Mesodermal cell (in vitro differentiated cells): ENCODE data around the gene ARHGAP10.
"Not testable (repeated sequence)": the region's sequence is repeated elsewhere in the genome, so short reads cannot be mapped to it uniquely, and the experiment has no call there.

Experiments
- H3K27ac ChIP-seq: 2 replicates; pipeline ENCODE4 v1.7.0; 2013; ENCODE audit warnings: mild to moderate bottlenecking, low read depth, low read length, moderate library complexity; ENCODE audit not compliant: severe bottlenecking
- H3K36me3 ChIP-seq: 2 replicates; pipeline ENCODE4 v1.7.1; 2013; ENCODE audit warnings: mild to moderate bottlenecking, low read length, moderate library complexity; ENCODE audit not compliant: control insufficient read depth, insufficient read depth
- H3K4me1 ChIP-seq: one replicate; pipeline ENCODE4 v1.7.1; 2013; ENCODE audit warnings: mild to moderate bottlenecking, low read length; ENCODE audit not compliant: insufficient read depth, control insufficient read depth, poor library complexity, severe bottlenecking
- H3K4me3 ChIP-seq: 2 replicates; pipeline ENCODE4 v1.7.0; 2013; ENCODE audit warnings: low read length, control low read depth, mild to moderate bottlenecking; ENCODE audit not compliant: insufficient read depth, poor library complexity, severe bottlenecking; ENCODE audit errors: extremely low read depth
- H3K9me3 ChIP-seq: 2 replicates; pipeline ENCODE4 v1.7.1; 2013; ENCODE audit warnings: mild to moderate bottlenecking, low read length, moderate library complexity; ENCODE audit not compliant: control insufficient read depth
- WGBS, 2 experiments: methylation state at CpG; one replicate each; pipeline ENCODE4 v1.1.5; 2013; ENCODE audit warnings: missing lambda C conversion rate in 2 of 2; ENCODE audit not compliant: insufficient coverage in 2 of 2; 5-methylcytosine and 5-hydroxymethylcytosine counted together

ARHGAP10 gene

GRCh38 chr4:147991543-147992283, 259.8 kb downstream of the ARHGAP10 start:
- H3K9me3 ChIP-seq: no peaks in the 10 kb centered on the region
- 82 to 87% methylated on average over 9 to 10 of the region's 11 CpGs for WGBS, 2 experiments
- H3K36me3 ChIP-seq: peaks cover 5% of the 10 kb centered on the region
- H3K4me1 ChIP-seq: no peaks in the 10 kb centered on the region
- no peak overlapping the region for H3K27ac ChIP-seq
- no peak overlapping the region for H3K4me3 ChIP-seq

GRCh38 chr4:147994076-147994475, 262.2 kb downstream of the ARHGAP10 start:
- Histone ChIP-seq H3K36me3 (peaks cover 5% of the 10 kb centered on the region), H3K9me3 (no peaks in the 10 kb centered on the region), H3K4me1 (no peaks in the 10 kb centered on the region), H3K27ac (no peak overlapping the region), H3K4me3 (no peak overlapping the region)
- no CpG with 5 or more reads among the region's 3 CpGs for WGBS, 2 experiments

DNA sequence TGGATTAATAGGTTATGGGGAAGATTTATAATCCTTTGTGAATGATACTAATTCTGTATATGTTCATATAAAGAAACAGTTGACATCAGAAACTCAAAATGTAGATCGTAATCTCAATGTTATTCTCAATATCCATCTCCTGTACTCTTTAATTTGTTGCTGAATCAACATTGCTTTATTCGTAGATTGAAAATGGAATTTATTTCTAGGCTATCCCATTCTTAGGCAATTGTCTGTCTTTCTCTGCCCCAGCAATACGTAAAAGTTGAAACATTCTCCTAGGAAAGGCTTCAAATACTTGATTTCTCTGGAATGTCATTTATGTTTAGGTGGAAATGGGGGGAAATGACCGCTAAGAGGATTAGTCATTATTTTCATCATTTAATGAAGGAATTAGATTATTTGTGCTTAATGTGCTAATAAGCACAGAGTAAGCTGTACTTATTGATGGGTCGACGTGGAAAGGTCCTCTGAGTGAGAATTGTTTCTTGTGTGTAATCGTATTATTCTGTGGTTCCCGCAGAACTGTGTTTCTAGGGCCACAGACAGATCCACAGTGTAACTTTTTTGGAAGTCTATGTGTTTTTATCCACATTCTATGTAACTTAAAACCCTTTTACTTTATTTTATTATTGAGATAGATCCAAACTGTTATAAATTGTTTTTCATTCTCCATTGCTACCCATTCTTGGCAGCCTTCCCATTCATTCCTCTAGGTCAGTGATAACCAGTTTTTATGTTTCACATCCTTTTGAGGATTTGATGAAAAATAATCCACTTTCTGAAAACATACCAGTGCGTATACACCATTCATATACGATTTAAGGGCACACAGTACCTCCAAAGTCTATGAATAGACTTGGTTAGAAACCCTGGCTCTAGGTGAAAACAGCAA, 262.9 kb downstream of the ARHGAP10 start:
- 90% methylated on average over 4 of the region's 10 CpGs; no CpG with 5 or more reads in 1 of the 2 experiments for WGBS, 2 experiments
- no peak overlapping the region for H3K27ac ChIP-seq

DNA sequence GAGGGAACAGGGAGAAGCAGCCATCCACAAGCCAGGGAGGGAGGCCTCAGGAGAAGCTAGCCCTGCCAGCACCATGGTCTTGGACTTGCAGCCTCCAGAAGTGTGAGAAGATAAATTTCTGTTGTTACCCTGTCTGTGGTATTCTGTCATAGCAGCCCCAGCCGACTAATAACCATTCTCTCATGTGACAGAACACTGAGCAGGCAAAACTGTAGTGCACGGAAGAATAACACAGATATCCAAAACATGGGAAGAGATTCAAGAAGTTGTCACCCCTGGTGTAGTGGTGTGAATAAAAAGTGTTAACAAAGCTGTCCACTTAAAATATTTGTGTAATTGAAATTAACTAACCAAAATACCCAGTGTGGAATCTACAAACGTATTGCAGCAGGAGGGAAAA, 265.0 kb downstream of the ARHGAP10 start:
- no peaks in the 10 kb centered on the region for H3K36me3 ChIP-seq
- no peaks in the 10 kb centered on the region for H3K9me3 ChIP-seq
- 100% methylated on average over 1 of the region's 3 CpGs for WGBS, 2 experiments
- no peak overlapping the region for H3K4me3 ChIP-seq
- no peaks in the 10 kb centered on the region for H3K4me1 ChIP-seq
- H3K27ac ChIP-seq: no peak overlapping the region

More for the DNA sequence above, 262.9 kb downstream of the ARHGAP10 start:
- H3K4me1 ChIP-seq: no peaks in the 10 kb centered on the region
- H3K4me3 ChIP-seq: no peak overlapping the region
- H3K9me3 ChIP-seq: no peaks in the 10 kb centered on the region
- H3K36me3 ChIP-seq: peaks cover 5% of the 10 kb centered on the region

DNA sequence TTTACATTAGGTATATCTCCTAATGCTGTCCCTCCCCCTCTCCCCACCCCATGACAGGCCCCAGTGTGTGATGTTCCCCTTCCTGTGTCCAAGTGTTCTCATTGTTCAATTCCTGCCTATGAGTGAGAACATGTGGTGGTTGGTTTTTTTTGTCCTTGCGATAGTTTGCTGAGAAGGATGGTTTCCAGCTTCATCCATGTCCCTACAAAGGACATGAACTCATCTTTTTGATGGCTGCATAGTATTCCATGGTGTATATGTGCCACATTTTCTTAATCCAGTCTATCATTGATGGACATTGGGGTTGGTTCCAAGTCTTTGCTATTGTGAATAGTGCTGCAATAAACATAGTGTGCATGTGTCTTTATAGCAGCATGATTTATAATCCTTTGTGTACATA, 268.1 kb downstream of the ARHGAP10 start:
- no CpG with 5 or more reads among the region's 1 CpG for WGBS, 2 experiments
- H3K27ac ChIP-seq, H3K9me3 ChIP-seq, H3K36me3 ChIP-seq, H3K4me3 ChIP-seq, H3K4me1 ChIP-seq: not testable (repeated sequence)

DNA sequence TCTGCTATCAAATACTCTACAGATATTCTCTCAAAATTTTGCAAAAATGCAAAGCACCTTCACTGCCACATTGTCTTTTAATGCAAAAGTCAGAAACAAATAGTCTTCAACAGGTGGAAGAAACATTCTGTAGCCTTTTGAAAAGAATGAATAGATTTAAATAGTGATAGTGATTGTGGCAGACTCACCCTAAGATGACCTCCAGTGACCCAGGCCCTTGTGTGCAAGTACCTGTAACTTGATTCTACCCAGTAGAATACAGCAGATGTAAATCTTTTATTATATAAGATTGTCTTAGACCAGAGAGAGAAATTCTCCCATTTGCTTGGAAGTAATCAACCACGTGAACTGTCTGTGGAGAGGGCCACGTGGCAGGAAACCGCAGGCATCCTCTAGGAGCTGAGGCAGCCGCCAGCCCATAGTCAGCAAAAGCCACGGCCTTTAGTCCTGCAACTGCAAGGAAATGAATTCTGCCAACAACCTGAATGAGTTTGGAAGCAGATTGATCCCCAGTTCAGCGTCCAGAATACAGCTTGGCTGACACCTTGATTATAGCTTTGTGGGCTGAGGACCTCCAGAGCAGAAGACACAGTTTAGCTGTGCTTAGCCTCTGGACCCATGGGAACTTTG, 272.5 kb downstream of the ARHGAP10 start:
- H3K27ac ChIP-seq: no peak overlapping the region
- H3K4me1 ChIP-seq: peaks cover 21% of the 10 kb centered on the region
- no peak overlapping the region for H3K4me3 ChIP-seq
- peaks cover 3% of the 10 kb centered on the region for H3K36me3 ChIP-seq
- 84 to 91% methylated on average over 6 of the region's 6 CpGs for WGBS, 2 experiments
- no peaks in the 10 kb centered on the region for H3K9me3 ChIP-seq

DNA sequence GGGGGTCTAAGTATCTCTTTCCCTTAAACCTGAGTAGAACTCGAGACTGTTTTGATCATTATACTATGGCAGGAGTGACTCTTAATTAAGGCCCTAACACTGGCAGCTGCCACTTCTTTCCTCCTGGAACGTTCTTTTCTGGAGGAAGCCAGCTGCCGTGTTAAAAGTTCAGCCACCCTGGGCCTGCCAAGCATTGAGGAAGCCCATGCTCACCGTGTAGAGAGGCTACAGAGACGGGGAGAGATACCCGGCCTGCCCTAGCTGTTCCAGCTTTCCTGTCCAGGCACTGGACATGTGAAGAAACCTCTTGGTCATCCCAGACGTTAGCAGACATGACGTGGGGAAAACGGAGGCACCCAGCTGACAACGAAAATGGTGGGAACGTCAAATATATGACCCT, 274.1 kb downstream of the ARHGAP10 start:
- Histone ChIP-seq H3K9me3 (no peaks in the 10 kb centered on the region), H3K4me3 (no peak overlapping the region), H3K27ac (no peak overlapping the region), H3K4me1 (peaks cover 21% of the 10 kb centered on the region), H3K36me3 (peaks cover 4% of the 10 kb centered on the region)
- 91 to 96% methylated on average over 10 to 11 of the region's 11 CpGs for WGBS, 2 experiments

DNA sequence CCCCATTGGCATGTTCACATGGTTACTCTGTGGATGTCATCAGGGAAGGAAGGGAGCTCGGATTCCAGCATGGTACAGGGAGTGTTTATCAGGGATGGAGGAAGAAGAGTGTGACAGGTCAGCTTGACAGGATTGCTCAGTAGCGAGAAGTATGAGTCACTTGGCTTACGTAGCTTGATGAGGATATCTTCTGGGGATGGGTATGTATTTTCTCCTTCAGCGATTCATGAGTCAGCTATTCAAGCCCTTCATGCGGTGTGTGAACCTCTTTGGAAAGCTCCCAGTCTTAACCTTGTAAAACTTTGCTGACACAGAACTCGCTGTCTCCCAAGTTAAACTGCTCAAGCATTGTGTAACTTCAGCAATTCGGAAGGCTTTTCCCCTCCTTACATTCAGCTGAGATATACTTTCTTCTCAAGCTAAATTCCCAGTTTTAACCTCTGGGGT, 275.4 kb downstream of the ARHGAP10 start:
- 58 to 71% methylated on average over 4 to 6 of the region's 7 CpGs for WGBS, 2 experiments
- peaks cover 7% of the 10 kb centered on the region for H3K36me3 ChIP-seq
- no peak overlapping the region for H3K4me3 ChIP-seq
- H3K4me1 ChIP-seq: peaks cover 21% of the 10 kb centered on the region
- no peaks in the 10 kb centered on the region for H3K9me3 ChIP-seq
- peak overlapping the region; percentile 92 for H3K27ac ChIP-seq

DNA sequence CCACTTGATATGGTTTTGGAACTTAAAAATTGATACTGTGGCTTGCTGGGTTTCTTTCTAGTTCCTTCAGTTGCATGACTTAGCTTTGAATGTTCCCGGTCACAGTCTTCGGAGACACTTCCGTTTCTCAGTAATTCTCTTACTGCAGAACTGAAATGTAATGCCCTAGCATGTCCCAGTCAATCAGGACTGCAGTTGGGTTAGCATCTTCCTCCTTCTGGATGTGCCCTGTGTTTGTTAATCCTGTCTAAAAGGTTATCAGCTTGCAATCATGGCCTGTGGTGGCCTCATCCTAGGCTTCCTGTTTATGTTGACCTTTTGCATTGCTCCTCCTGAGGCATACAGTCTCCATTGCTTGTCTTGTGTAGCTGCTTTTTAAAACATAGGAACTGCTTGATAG, 275.9 kb downstream of the ARHGAP10 start:
- WGBS, 2 experiments: 87 to 100% methylated on average over 3 of the region's 3 CpGs
- peak overlapping the region; percentile 92 for H3K27ac ChIP-seq
- H3K9me3 ChIP-seq: no peaks in the 10 kb centered on the region
- no peak overlapping the region for H3K4me3 ChIP-seq
- peaks cover 7% of the 10 kb centered on the region for H3K36me3 ChIP-seq
- H3K4me1 ChIP-seq: peaks cover 21% of the 10 kb centered on the region

GRCh38 chr4:148015058-148015457, 283.2 kb downstream of the ARHGAP10 start:
- 32 to 83% methylated on average over 1 to 2 of the region's 2 CpGs for WGBS, 2 experiments
- Histone ChIP-seq H3K4me3 (no peak overlapping the region), H3K36me3 (peaks cover 4% of the 10 kb centered on the region), H3K9me3 (no peaks in the 10 kb centered on the region), H3K4me1 (peaks cover 14% of the 10 kb centered on the region), H3K27ac (peak overlapping the region; percentile 43)
